MCF 10A (cell line): ENCODE results near the gene NIPAL4. TPM values are rescaled to one million over a fixed set of nuclear protein-coding genes. Genes with fewer than 3 reads are reported as not detected.

Experiments
- BruUV-seq: library from RNA; stranded (reverse); fragments of 400-500 nt; replicated peaks from 2 replicates; lab custom pipeline; 2021; lab: Mats Ljungman, UMichigan
- CTCF ChIA-PET: fragments of 300-600 bp; sonication (Branson Sonifier 250); formaldehyde crosslinking; extraction: SDS; loops from one replicate; lab custom pipeline; 2021; ENCODE audit warnings: antibody characterized with exemption, inconsistent platforms; lab: Yijun Ruan, JAX
- POLR2A ChIA-PET: fragments of 300-600, 350-650 bp; sonication (Branson Sonifier 250); formaldehyde crosslinking; extraction: SDS; loops from one replicate; lab custom pipeline; 2020; ENCODE audit warnings: antibody characterized with exemption, inconsistent platforms; lab: Yijun Ruan, JAX
- DNase-seq: peaks from one replicate; pipeline ENCODE4 v3.0.0-alpha.2; 2018; ENCODE audit not compliant: unreplicated experiment
- H3K27ac Mint-ChIP-seq: one replicate; pipeline ENCODE4 v1.8.0; 2022; ENCODE audit warnings: mild to moderate bottlenecking, low read depth, mixed read lengths; ENCODE audit not compliant: unreplicated experiment
- H3K27me3 Mint-ChIP-seq: one replicate; pipeline ENCODE4 v1.8.0; 2022; ENCODE audit warnings: mixed read lengths; ENCODE audit not compliant: insufficient read depth, unreplicated experiment
- H3K36me3 Mint-ChIP-seq: one replicate; pipeline ENCODE4 v1.8.0; 2022; ENCODE audit warnings: mild to moderate bottlenecking, moderate library complexity, mixed read lengths; ENCODE audit not compliant: insufficient read depth, unreplicated experiment
- H3K4me1 Mint-ChIP-seq: one replicate; pipeline ENCODE4 v1.8.0; 2022; ENCODE audit warnings: mixed read lengths; ENCODE audit not compliant: insufficient read depth, unreplicated experiment
- H3K4me3 Mint-ChIP-seq: one replicate; pipeline ENCODE4 v1.8.0; 2022; ENCODE audit warnings: mild to moderate bottlenecking, moderate library complexity, mixed read lengths; ENCODE audit not compliant: unreplicated experiment
- H3K9me3 Mint-ChIP-seq: one replicate; pipeline ENCODE4 v1.8.0; 2022; ENCODE audit warnings: mixed read lengths; ENCODE audit not compliant: unreplicated experiment
- intact Hi-C: fragments of 100-400 bp; cut with micrococcal nuclease; formaldehyde crosslinking; loops from 2 replicates; pipeline ENCODE4 v1.14.1; 2022
- total RNA-seq: library from RNA; stranded (reverse); gene quantifications from 2 replicates; pipeline ENCODE4 v1.2.3, GENCODE V29; 2022
- TF ChIP-seq, protein P1 (sequence below): fragments of 200-600 bp; IDR thresholded peaks from one replicate; pipeline ENCODE4 v1.8.0; 2022; ENCODE audit warnings: antibody characterized with exemption, mild to moderate bottlenecking; ENCODE audit not compliant: unreplicated experiment

Gene NIPAL4
- total RNA-seq, 1 experiment from 2014 or later: 0.40 TPM

DNA sequence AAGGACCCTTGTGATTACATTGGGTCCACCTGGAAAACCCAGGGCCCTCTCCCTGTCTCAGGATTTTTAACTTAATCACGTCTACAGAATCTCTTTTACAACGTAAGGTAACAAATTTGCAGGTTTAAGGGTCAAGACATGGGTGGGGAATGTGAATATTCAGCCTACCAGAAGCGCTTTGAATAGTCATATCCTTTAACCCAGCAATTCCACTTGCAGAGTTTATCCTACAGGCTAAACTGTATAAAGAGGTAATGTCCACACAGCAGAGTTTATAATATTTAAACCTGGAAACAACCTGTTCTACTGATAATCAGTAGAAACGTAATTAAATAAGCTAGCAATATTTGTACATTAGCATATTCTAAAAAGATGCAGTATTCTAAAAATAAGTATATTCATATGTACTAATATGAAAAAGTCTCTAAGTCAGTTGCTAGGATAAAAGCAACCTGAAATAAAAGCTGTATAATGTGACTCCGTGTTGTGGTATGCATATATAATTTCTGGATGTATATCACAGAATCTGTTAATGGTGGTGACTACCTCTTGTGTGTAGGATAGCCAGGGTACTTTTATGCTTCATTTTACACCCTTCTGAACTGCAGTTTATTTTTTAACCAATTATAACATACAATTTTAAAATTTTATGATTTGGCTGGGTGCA, 14.1 kb upstream of the NIPAL4 start:
- intact Hi-C loops: no loop called here
- no peak overlapping the region for H3K27ac Mint-ChIP-seq
- ChIA-PET CTCF (interaction anchor here (0.5 to 4.8 kb wide), 7 partner anchors 14 to 272 kb away, joined by 3 to 51 read pairs (median 3); no protein-coding TSS in a partner anchor), POLR2A (interaction anchor here (1.1 to 1.4 kb wide), 2 partner anchors 13 to 17 kb away, joined by 3 to 4 read pairs; no protein-coding TSS in a partner anchor)
- TF ChIP-seq, protein P1, sequence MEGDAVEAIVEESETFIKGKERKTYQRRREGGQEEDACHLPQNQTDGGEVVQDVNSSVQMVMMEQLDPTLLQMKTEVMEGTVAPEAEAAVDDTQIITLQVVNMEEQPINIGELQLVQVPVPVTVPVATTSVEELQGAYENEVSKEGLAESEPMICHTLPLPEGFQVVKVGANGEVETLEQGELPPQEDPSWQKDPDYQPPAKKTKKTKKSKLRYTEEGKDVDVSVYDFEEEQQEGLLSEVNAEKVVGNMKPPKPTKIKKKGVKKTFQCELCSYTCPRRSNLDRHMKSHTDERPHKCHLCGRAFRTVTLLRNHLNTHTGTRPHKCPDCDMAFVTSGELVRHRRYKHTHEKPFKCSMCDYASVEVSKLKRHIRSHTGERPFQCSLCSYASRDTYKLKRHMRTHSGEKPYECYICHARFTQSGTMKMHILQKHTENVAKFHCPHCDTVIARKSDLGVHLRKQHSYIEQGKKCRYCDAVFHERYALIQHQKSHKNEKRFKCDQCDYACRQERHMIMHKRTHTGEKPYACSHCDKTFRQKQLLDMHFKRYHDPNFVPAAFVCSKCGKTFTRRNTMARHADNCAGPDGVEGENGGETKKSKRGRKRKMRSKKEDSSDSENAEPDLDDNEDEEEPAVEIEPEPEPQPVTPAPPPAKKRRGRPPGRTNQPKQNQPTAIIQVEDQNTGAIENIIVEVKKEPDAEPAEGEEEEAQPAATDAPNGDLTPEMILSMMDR: no peak
- no TSS peak for BruUV-seq
- no peaks in the 10 kb centered on the region for H3K27me3 Mint-ChIP-seq
- H3K4me1 Mint-ChIP-seq: peaks cover 19% of the 10 kb centered on the region
- H3K36me3 Mint-ChIP-seq: no peaks in the 10 kb centered on the region
- H3K9me3 Mint-ChIP-seq: no peaks in the 10 kb centered on the region
- DNase-seq: no peak
- H3K4me3 Mint-ChIP-seq: no peak overlapping the region

DNA sequence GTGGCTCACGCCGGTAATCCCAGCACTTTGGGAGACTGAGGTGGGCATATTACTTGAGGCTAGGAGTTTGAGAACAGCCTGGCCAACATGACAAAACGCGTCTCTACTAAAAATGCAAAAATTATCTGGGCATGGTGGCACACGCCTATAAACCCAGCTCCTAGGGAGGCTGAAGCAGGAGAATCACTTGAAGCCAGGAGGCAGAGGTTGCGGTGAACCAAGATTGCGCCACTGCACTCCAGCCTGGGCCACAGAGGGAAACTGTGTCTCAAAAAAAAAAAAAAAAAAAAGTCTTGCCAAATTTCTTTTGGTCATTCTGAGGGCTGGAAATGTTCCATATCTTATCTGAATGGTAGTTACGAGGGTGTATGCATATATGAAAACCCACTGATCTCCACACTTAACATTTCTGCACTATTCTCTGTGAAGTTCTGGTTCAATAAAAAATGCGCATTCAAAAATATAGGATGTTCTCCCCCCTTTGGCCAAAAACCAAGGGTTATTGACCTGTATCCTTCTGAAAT, 13.5 kb upstream of the NIPAL4 start:
- H3K4me3 Mint-ChIP-seq: no peak overlapping the region
- POLR2A ChIA-PET: interaction anchor here (0.5 to 1.4 kb wide), 3 partner anchors 14 to 141 kb away, joined by 3 to 4 read pairs (median 3); no protein-coding TSS in a partner anchor
- no peak overlapping the region for H3K27ac Mint-ChIP-seq

DNA sequence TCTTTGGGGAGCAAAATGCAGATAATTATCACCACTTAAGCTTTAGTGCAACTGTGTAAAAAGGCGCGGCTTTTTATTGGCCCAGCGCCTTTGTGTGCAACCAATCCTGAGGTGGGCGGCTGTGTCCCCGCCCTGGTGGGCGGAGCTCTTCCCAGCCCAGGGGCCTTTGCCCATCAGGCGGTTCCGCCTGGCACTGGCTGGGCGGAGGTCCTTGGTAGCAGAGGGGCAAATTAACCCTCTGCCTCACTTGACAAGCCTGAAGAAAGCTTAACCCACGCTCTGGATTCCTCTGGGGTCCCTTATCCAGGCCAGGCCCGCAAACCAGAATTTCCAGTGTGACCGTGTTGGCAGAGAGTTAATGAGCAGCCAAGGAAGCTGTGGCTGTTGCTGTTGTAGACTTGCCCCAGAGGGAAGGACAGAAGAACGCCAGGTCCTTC, 12.8 kb upstream of the NIPAL4 start:
- Mint-ChIP-seq H3K4me3 (no peak overlapping the region), H3K27ac (no peak overlapping the region), H3K9me3 (no peaks in the 10 kb centered on the region), H3K27me3 (no peaks in the 10 kb centered on the region), H3K36me3 (no peaks in the 10 kb centered on the region), H3K4me1 (peaks cover 19% of the 10 kb centered on the region)
- ChIA-PET CTCF (interaction anchor here (1.2 to 4.8 kb wide), 6 partner anchors 15 to 271 kb away, joined by 3 to 51 read pairs (median 10); no protein-coding TSS in a partner anchor), POLR2A (interaction anchor here (0.5 to 1.4 kb wide), 3 partner anchors 16 to 141 kb away, joined by 3 to 5 read pairs (median 3); no protein-coding TSS in a partner anchor)
- TF ChIP-seq, protein P1: no peak
- intact Hi-C loops: no loop called here
- DNase-seq: no peak
- no TSS peak for BruUV-seq

More for the DNA sequence above, 13.5 kb upstream of the NIPAL4 start:
- Mint-ChIP-seq H3K9me3 (no peaks in the 10 kb centered on the region), H3K27me3 (no peaks in the 10 kb centered on the region), H3K4me1 (peaks cover 19% of the 10 kb centered on the region), H3K36me3 (no peaks in the 10 kb centered on the region)
- no peak for DNase-seq
- TF ChIP-seq, protein P1: no peak
- BruUV-seq: no TSS peak
- intact Hi-C loops: no loop called here
- CTCF ChIA-PET: interaction anchor here (0.5 to 4.8 kb wide), 9 partner anchors 15 to 298 kb away, joined by 3 to 51 read pairs (median 4); no protein-coding TSS in a partner anchor
